Esophagus squamous epithelium (tissue), 5 donors: ENCODE results near the gene RNF123. TPM values are rescaled to one million over a fixed set of nuclear protein-coding genes. Genes with fewer than 3 reads are reported as not detected.

Experiments
- DNase-seq: peaks from one replicate; lab custom pipeline; 2025; lab: John Stamatoyannopoulos, UW
- H3K27ac ChIP-seq, 4 donors: fragments of 200-600 bp; sonication (generic); one replicate each; pipeline ENCODE4 v1.5.1; 2016 to 2019; ENCODE audit warnings: mild to moderate bottlenecking in 1 of 4
- H3K27me3 ChIP-seq, 4 donors: fragments of 200-600 bp; sonication (generic); 1 replicate in 3 of 4; 2 replicates in 1 of 4; pipeline versions ENCODE4 v1.5.1 to v1.6.0; 2017 to 2021; ENCODE audit warnings: antibody characterized with exemption in 1 of 4
- H3K36me3 ChIP-seq, 3 donors: fragments of 200-600 bp; sonication (generic); one replicate each; pipeline ENCODE4 v1.5.1; 2016 to 2019
- H3K4me1 ChIP-seq, 3 donors: fragments of 200-600 bp; sonication (generic); one replicate each; pipeline ENCODE4 v1.5.1; 2017 to 2019
- H3K4me3 ChIP-seq, 4 donors: fragments of 200-600 bp; sonication (generic); 1 replicate in 3 of 4; 2 replicates in 1 of 4; pipeline ENCODE4 v1.5.1; 2016 to 2019; ENCODE audit warnings: mild to moderate bottlenecking in 2 of 4, moderate library complexity in 1 of 4
- H3K9me3 ChIP-seq, 3 donors: fragments of 200-600 bp; sonication (generic); one replicate each; pipeline ENCODE4 v1.5.1; 2016 to 2019
- POLR2A ChIP-seq, 4 donors: fragments of 450-650 bp; IDR thresholded peaks; one replicate each; pipeline ENCODE4 v1.6.1; 2017; ENCODE audit warnings: antibody characterized with exemption in 4 of 4, mild to moderate bottlenecking in 4 of 4, moderate library complexity in 3 of 4
- WGBS, 2 donors: methylation state at CpG; one replicate each; pipeline ENCODE4 v1.1.5; 2018; 5-methylcytosine and 5-hydroxymethylcytosine counted together
- intact Hi-C: fragments of 100-400 bp; cut with DNase I; formaldehyde crosslinking; loops from one replicate; pipeline ENCODE4 v1.15.0; 2022
- total RNA-seq, 4 donors: library from RNA; depleted of rRNA; stranded (reverse); fragments of >200 nt; gene quantifications; one replicate each; pipeline ENCODE4 v1.1.0, GENCODE V29; 2016
- TF ChIP-seq, protein P1 (sequence below), 6 experiments: fragments of 450-650 bp in 4 of 6; fragments of 200-600 bp in 2 of 6; sonication (generic) in 2 of 6; IDR thresholded peaks; one replicate each; pipeline ENCODE4 v1.5.1; 2016 to 2019; ENCODE audit warnings: antibody characterized with exemption in 6 of 6, mild to moderate bottlenecking in 4 of 6, moderate library complexity in 4 of 6
- donor health status: DM: yes; HTN: yes; CAD: no.

RNF123 gene
- total RNA-seq, 4 donors from 2014 or later = 14.7 to 21.8 (median 15.8) TPM

DNA sequence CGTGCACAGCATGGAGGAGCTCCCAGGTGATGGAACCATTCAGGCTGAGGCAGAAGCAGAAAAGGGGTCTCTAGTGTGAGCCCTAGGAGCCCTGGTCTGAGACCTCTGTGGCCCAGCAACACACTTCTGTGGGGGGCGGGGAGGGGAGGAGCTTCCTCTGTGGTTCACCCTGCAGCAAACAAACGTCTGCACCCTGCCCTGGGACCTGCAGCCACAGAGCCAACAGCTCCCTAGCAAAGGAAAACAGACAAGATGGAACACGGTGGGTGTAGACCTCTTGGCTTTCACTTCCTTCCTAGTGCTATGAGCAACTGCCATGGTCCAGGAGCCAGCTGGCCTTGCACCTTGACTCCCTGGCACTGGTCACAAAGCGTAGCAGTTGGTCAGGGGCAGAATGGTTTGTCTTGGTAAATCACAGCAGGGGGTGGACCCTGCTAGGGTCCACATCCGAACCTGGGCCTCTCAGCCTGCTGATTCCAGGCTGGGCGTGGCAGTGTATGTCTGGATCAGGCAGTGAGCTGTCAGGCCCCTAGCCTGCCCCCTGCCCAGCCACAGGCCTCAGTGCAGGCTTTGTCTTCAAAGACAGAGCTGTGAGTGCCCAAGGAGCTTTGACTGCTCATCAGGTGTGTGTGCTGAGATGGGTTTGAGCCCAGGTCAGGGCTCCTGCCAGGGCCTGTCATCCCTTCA, 23.4 kb downstream of the RNF123 start:
- no peaks in the 10 kb centered on the region for H3K27me3 ChIP-seq
- intact Hi-C loops = no loop called here
- TF ChIP-seq, protein P1, sequence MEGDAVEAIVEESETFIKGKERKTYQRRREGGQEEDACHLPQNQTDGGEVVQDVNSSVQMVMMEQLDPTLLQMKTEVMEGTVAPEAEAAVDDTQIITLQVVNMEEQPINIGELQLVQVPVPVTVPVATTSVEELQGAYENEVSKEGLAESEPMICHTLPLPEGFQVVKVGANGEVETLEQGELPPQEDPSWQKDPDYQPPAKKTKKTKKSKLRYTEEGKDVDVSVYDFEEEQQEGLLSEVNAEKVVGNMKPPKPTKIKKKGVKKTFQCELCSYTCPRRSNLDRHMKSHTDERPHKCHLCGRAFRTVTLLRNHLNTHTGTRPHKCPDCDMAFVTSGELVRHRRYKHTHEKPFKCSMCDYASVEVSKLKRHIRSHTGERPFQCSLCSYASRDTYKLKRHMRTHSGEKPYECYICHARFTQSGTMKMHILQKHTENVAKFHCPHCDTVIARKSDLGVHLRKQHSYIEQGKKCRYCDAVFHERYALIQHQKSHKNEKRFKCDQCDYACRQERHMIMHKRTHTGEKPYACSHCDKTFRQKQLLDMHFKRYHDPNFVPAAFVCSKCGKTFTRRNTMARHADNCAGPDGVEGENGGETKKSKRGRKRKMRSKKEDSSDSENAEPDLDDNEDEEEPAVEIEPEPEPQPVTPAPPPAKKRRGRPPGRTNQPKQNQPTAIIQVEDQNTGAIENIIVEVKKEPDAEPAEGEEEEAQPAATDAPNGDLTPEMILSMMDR (IDR thresholded peaks at IDR 0.05) = no peak
- TF ChIP-seq POLR2A (IDR thresholded peaks at IDR 0.05) = no peak
- H3K4me1 ChIP-seq = peaks cover 0 to 5% (median 0%) of the 10 kb centered on the region in 3 donors
- H3K4me3 ChIP-seq = no peak overlapping the region
- no peaks in the 10 kb centered on the region for H3K9me3 ChIP-seq
- H3K36me3 ChIP-seq = peaks cover 0 to 59% (median 9%) of the 10 kb centered on the region in 3 donors
- no peak for DNase-seq
- no peak overlapping the region for H3K27ac ChIP-seq
- 48% methylated on average over 6 of the region's 7 CpGs; no CpG with 5 or more reads in 1 of the 2 donors for WGBS, 2 donors

DNA sequence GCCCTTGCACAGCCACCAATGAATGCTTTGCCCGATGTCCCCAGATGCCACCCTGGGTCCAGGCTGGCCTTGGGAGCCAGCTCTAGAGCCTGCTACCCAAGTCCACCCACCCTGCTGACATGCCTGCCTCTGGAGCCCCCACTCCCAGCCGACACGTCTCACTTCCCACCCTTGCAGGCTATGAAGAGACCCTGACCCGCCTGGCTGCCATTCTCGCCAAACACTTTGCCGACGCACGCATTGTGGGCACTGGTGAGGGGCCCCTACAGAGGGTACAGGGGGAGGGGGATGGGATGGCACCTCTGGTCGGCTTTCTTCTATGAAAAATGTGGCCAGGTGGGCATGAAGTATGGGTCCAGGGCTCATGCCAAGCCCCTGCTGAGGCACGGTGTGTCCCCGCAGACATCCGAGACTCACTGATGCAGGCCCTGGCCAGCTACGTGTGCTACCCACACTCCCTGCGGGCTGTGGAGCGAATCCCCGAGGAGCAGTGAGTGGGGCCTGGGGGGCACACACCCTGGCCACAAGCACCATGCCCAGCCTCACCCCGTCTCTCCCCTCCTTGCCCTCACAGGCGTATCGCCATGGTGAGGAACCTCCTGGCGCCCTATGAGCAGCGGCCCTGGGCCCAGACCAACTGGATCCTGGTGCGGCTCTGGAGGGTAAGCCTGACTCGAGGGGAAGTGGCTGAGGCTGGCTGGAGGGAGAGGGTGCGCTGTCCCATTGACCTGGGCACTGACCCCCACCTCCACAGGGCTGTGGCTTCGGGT, 24.2 kb downstream of the RNF123 start:
- H3K27me3 ChIP-seq = no peaks in the 10 kb centered on the region
- intact Hi-C loops = no loop called here
- no peak overlapping the region for H3K4me3 ChIP-seq
- no peaks in the 10 kb centered on the region for H3K9me3 ChIP-seq
- WGBS, 2 donors = 100% methylated on average over 3 of the region's 25 CpGs; no CpG with 5 or more reads in 1 of the 2 donors
- H3K4me1 ChIP-seq = peaks cover 3 to 12% (median 4%) of the 10 kb centered on the region in 3 donors
- H3K27ac ChIP-seq = no peak overlapping the region
- no peak for TF ChIP-seq POLR2A (IDR thresholded peaks at IDR 0.05)
- TF ChIP-seq, protein P1 (IDR thresholded peaks at IDR 0.05) = no peak
- no peak for DNase-seq
- H3K36me3 ChIP-seq = peaks cover 0 to 59% (median 9%) of the 10 kb centered on the region in 3 donors

DNA sequence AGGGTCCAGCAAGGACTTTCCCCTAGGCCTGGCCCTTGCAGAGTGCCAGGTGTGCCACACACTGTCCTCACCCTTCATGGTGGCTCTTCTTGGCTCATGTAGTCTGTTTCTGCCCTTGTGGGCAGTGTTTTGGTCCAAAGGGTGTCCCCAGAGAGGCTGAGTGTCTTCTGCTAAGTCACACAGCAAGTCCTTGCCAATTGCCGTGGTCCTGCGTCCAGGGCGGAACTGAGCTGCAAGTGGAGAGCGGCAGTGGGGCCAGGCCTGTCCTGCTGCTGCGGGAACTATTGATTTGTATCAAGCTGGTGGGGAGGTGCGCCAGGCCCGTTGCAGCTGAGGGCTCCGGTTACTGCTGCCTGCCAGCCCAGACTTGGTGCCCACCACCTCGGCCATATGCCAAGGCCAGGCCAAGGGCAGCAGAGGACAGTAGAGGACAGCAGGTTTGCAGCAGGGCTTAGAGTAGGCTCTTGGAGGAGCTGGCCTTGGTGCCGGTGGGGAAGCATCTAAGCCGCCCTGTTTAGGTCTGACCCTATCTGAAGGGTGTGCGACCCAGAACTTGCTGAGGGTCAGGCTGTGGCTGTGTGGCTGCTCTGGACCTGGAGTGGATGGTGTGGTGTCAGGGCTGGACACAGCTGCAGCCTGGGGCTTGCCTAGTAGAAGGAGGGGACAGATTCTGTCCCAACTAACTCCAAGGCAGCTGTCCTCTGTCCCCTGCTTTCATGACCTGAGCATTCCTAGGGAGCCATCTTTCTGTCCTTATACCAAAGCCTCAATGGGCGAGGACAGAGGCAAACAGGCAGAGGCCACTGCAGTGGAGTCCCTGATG, 25.6 kb downstream of the RNF123 start:
- intact Hi-C loops = no loop called here
- TF ChIP-seq, protein P1 (IDR thresholded peaks at IDR 0.05) = no peak
- peaks cover 0 to 59% (median 9%) of the 10 kb centered on the region in 3 donors for H3K36me3 ChIP-seq
- WGBS, 2 donors = 95% methylated on average over 3 of the region's 13 CpGs; no CpG with 5 or more reads in 1 of the 2 donors
- DNase-seq = no peak
- no peak overlapping the region for H3K27ac ChIP-seq
- no peaks in the 10 kb centered on the region for H3K27me3 ChIP-seq
- H3K4me1 ChIP-seq = peaks cover 14 to 26% (median 17%) of the 10 kb centered on the region in 3 donors
- H3K9me3 ChIP-seq = no peaks in the 10 kb centered on the region
- H3K4me3 ChIP-seq = no peak overlapping the region

DNA sequence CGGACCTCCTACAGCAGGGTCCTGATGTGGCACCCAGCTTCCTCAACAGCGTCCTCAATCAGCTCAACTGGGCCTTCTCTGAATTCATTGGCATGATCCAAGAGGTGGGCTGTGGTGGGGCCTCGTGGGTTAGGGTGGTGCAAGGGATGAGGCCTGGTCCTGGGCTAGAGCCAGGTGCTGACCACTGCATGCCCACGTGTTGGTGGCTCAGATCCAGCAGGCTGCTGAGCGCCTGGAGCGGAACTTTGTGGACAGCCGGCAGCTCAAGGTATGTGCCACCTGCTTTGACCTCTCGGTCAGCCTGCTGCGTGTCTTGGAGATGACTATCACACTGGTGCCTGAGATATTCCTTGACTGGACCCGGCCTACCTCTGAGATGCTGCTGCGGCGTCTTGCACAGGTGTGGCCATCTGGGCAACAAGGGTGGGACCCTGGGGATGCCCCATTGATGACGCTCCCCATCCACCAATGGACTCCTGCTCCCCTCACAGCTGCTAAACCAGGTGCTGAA, 26.3 kb downstream of the RNF123 start:
- peaks cover 15 to 34% (median 18%) of the 10 kb centered on the region in 3 donors for H3K4me1 ChIP-seq
- no peak for DNase-seq
- H3K36me3 ChIP-seq = peaks cover 0 to 63% (median 9%) of the 10 kb centered on the region in 3 donors
- 100% methylated on average over 5 to 8 of the region's 13 CpGs for WGBS, 2 donors
- H3K4me3 ChIP-seq = no peak overlapping the region
- TF ChIP-seq, protein P1 (IDR thresholded peaks at IDR 0.05) = no peak
- TF ChIP-seq POLR2A (IDR thresholded peaks at IDR 0.05) = no peak
- intact Hi-C loops = no loop called here
- H3K27ac ChIP-seq = no peak overlapping the region
- no peaks in the 10 kb centered on the region for H3K9me3 ChIP-seq
- no peaks in the 10 kb centered on the region for H3K27me3 ChIP-seq
